Measurements from ENCODE around the gene ZNF594. TPM values are rescaled to one million over a fixed set of nuclear protein-coding genes. Genes with fewer than 3 reads are reported as not detected.
A peak's percentile ranks its signal among the peaks of the same experiment; 100 is the strongest.
"Not testable (repeated sequence)": the region's sequence is repeated elsewhere in the genome, so short reads cannot be mapped to it uniquely, and the experiment has no call there.

ZNF594 gene
- total RNA-seq, 2 donors from 2014 or later: 3.9 to 5.5 TPM

- no peak overlapping the region for H3K4me3 Mint-ChIP-seq
- no peaks in the 10 kb centered on the region for H3K27me3 Mint-ChIP-seq
- H3K36me3 Mint-ChIP-seq (ENCODE audit: low read depth): no peaks in the 10 kb centered on the region
- H3K27ac Mint-ChIP-seq: no peak overlapping the region
- peaks cover 38% of the 10 kb centered on the region for H3K9me3 ChIP-seq (ENCODE audit: control insufficient read depth, low read length, poor library complexity, severe bottlenecking)
- ATAC-seq (no peak), DNase-seq (no peak)
- no peaks in the 10 kb centered on the region for H3K4me1 Mint-ChIP-seq
These were observed 8.9 kb downstream of the ZNF594 start for GRCh38 chr17:5182597-5183409.

- Mint-ChIP-seq H3K36me3 (ENCODE audit: low read depth) (peaks cover under 1% of the 10 kb centered on the region), H3K4me3 (no peak overlapping the region), H3K4me1 (no peaks in the 10 kb centered on the region), H3K27ac (no peak overlapping the region), H3K27me3 (no peaks in the 10 kb centered on the region)
- DNase-seq: no peak
- peaks cover 38% of the 10 kb centered on the region for H3K9me3 ChIP-seq (ENCODE audit: control insufficient read depth, low read length, poor library complexity, severe bottlenecking)
- ATAC-seq: no peak
These were observed 10.0 kb downstream of the ZNF594 start for GRCh38 chr17:5181509-5182305.

DNA sequence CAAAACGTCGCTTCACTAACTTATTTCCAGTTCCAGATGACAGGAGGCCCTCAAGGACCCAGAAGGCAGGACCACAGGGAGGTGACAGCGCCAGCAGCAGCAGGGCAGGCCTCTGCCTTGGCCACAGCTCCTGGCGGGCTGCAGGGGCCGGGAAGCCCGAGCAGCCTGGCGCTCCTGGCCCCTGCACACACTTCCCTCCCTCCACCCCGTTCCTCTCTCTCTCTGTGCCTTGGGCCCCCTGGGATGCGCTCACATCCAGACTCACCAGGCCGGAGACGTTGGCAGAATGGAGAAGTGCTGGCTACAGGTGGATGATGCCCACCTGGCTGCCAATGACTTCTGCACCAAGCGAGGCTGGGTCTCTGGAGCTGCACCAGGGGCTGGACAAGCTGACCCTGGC is 12.7 kb downstream of the ZNF594 start:
- Mint-ChIP-seq H3K4me1 (no peaks in the 10 kb centered on the region), H3K27ac (no peak overlapping the region), H3K4me3 (no peak overlapping the region), H3K36me3 (ENCODE audit: low read depth) (peaks cover 3% of the 10 kb centered on the region), H3K27me3 (no peaks in the 10 kb centered on the region)
- ATAC-seq (no peak), DNase-seq (no peak)
- H3K9me3 ChIP-seq (ENCODE audit: control insufficient read depth, low read length, poor library complexity, severe bottlenecking): peaks cover 37% of the 10 kb centered on the region

DNA sequence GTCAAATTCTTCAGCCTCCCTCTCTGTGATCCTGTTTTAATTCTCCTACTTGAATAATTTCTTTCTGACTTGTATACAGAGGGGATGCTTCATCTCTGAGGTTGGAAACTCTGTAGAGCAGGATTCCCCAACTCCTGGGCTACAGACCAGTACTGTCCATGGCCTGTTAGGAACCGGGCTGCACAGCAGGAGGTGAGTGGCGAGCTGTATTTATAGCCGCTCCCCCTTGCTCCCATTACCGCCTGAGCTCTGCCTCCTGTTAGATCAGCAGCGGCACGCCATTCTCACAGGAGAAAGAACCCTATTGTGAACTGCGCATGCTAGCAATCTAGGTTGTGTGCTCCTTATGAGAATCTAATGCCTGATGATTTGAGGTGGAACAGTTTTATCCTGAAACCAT is 16.6 kb downstream of the ZNF594 start:
- not testable (repeated sequence) for ATAC-seq; H3K9me3 ChIP-seq (ENCODE audit: control insufficient read depth, low read length, poor library complexity, severe bottlenecking); H3K36me3 Mint-ChIP-seq (ENCODE audit: low read depth); H3K4me3 Mint-ChIP-seq; H3K27ac Mint-ChIP-seq; DNase-seq; H3K27me3 Mint-ChIP-seq; H3K4me1 Mint-ChIP-seq

GRCh38 chr17:5165791-5166564 is 25.7 kb downstream of the ZNF594 start:
- H3K4me3 Mint-ChIP-seq; H3K36me3 Mint-ChIP-seq (ENCODE audit: low read depth); H3K27ac Mint-ChIP-seq: not testable (repeated sequence)

DNA sequence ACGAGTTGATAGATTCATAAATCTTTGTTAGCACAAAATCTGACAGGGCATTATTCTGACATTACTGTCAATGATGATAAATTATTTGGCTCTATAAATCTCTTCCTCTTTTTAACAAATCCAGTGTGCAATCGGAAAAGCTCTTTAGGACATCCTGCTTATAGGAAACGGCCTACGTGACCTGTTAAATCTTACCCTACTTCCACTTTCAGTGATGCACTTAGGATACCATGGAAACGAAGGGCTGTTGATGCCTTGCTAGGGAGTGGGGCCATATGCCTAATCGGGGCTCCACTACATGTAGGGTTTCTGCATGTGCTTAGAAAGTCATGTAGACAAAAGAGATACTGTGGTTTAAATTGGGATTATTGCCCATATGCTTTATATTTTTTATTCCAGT is 27.2 kb downstream of the ZNF594 start:
- Mint-ChIP-seq H3K36me3 (ENCODE audit: low read depth) (no peaks in the 10 kb centered on the region), H3K27ac (no peak overlapping the region), H3K4me1 (no peaks in the 10 kb centered on the region), H3K4me3 (no peak overlapping the region), H3K27me3 (peaks cover 30% of the 10 kb centered on the region)
- no peaks in the 10 kb centered on the region for H3K9me3 ChIP-seq (ENCODE audit: control insufficient read depth, low read length, poor library complexity, severe bottlenecking)
- ATAC-seq (no peak), DNase-seq (no peak)

More at GRCh38 chr17:5165791-5166564, 25.7 kb downstream of the ZNF594 start:
- H3K9me3 ChIP-seq (ENCODE audit: control insufficient read depth, low read length, poor library complexity, severe bottlenecking); DNase-seq; ATAC-seq; H3K4me1 Mint-ChIP-seq: not testable (repeated sequence)
- H3K27me3 Mint-ChIP-seq: peaks cover 29% of the 10 kb centered on the region

DNA sequence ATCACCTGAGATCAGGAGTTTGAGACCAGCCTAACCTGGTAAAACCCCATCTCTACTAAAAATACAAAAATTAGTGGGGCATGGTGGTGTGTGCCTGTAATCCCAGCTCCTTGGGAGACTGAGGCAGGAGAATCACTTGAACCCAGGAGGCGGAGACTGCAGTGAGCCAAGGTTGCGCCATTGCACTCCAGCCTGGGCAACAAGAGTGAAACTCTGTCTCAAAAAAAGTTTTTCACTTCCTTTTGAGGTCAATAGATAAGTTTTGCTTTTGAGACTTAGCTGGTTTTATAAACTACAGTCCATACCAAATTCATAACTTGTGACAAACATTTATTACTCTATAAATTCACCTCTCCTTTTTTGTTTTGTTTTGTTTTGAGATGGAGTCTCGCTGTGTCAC is 29.9 kb downstream of the ZNF594 start:
- H3K4me3 Mint-ChIP-seq; H3K4me1 Mint-ChIP-seq; DNase-seq; H3K9me3 ChIP-seq (ENCODE audit: control insufficient read depth, low read length, poor library complexity, severe bottlenecking); H3K36me3 Mint-ChIP-seq (ENCODE audit: low read depth); ATAC-seq: not testable (repeated sequence)
- Mint-ChIP-seq H3K27ac (peak overlapping the region; percentile 51), H3K27me3 (peaks cover 45% of the 10 kb centered on the region)

DNA sequence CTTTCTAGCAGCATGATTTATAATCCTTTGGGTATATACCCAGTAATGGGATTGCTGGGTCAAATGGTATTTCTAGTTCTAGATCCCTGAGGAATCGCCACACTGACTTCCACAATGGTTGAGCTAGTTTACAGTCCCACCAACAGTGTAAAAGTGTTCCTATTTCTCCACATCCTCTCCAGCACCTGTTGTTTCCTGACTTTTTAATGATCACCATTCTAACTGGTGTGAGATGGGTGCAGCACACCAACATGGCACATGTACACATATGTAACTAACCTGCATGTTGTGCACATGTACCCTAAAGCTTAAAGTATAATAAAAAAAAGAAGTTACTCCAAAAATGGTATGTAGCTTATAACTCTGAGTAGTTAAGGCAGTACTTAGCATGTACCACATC is 31.0 kb downstream of the ZNF594 start:
- H3K27me3 Mint-ChIP-seq: peaks cover 35% of the 10 kb centered on the region

GRCh38 chr17:5146122-5146521 is 45.5 kb downstream of the ZNF594 start:
- not testable (repeated sequence) for H3K36me3 Mint-ChIP-seq (ENCODE audit: low read depth); ATAC-seq; DNase-seq; H3K27ac Mint-ChIP-seq; H3K4me3 Mint-ChIP-seq; H3K4me1 Mint-ChIP-seq; H3K9me3 ChIP-seq (ENCODE audit: control insufficient read depth, low read length, poor library complexity, severe bottlenecking)
- H3K27me3 Mint-ChIP-seq: peaks cover 27% of the 10 kb centered on the region

More for the DNA sequence above, 31.0 kb downstream of the ZNF594 start:
- H3K4me3 Mint-ChIP-seq; ATAC-seq; H3K36me3 Mint-ChIP-seq (ENCODE audit: low read depth); H3K4me1 Mint-ChIP-seq; DNase-seq; H3K9me3 ChIP-seq (ENCODE audit: control insufficient read depth, low read length, poor library complexity, severe bottlenecking); H3K27ac Mint-ChIP-seq: not testable (repeated sequence)

- DNase-seq, H3K4me3 Mint-ChIP-seq: not testable (repeated sequence)
These were observed 48.8 kb downstream of the ZNF594 start for GRCh38 chr17:5142877-5143276.

GRCh38 chr17:5139458-5139732 is 52.3 kb downstream of the ZNF594 start:
- Mint-ChIP-seq H3K27me3 (peaks cover 3% of the 10 kb centered on the region), H3K27ac (no peak overlapping the region)

More at GRCh38 chr17:5142877-5143276, 48.8 kb downstream of the ZNF594 start:
- not testable (repeated sequence) for ATAC-seq; H3K27ac Mint-ChIP-seq; H3K4me1 Mint-ChIP-seq; H3K9me3 ChIP-seq (ENCODE audit: control insufficient read depth, low read length, poor library complexity, severe bottlenecking); H3K36me3 Mint-ChIP-seq (ENCODE audit: low read depth)
- peaks cover 14% of the 10 kb centered on the region for H3K27me3 Mint-ChIP-seq

DNA sequence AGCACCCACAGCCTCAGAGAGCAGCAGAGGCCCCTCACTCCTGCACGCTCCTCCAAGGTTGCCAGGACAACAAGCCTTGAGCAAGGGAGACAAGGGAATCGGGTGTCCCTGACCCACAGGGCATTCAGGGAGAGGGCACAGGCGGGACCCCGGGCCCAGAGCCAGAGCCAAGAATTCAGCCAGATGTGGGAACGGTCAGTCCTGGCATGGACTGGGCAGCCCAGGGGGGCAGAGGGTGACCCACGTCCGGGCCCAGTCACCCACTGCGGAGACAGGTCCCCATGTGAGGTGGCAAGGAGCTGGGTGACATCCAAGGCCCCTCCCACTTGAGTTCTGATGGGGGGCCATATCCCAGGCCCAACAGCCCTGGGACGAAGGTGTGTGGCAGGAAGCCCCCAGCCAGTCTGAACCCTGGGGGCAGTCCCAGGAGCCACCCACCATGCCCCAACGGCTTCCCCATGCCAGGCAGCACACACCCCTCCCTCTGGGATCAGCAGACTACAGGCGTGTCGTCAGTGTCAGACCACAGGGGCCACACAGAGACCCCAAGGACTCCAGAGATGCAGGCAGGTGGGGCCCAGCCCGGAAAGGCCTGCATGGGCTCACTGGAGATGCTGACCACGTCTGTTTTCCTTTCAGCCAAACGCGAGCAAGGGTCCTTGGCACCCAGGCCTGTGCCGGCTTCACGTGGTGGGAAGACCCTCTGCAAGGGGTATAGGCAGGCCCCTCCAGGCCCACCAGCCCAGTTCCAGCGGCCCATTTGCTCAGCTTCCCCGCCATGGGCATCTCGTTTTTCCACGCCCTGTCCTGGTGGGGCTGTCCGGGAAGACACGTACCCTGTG is 52.8 kb downstream of the ZNF594 start:
- H3K9me3 ChIP-seq (ENCODE audit: control insufficient read depth, low read length, poor library complexity, severe bottlenecking): no peaks in the 10 kb centered on the region
- DNase-seq (no peak), ATAC-seq (no peak)
- Mint-ChIP-seq H3K4me1 (peaks cover 2% of the 10 kb centered on the region), H3K4me3 (no peak overlapping the region), H3K36me3 (ENCODE audit: low read depth) (no peaks in the 10 kb centered on the region), H3K27ac (no peak overlapping the region), H3K27me3 (peaks cover 8% of the 10 kb centered on the region)

More at GRCh38 chr17:5139458-5139732, 52.3 kb downstream of the ZNF594 start:
- ATAC-seq (no peak), DNase-seq (no peak)
- Mint-ChIP-seq H3K36me3 (ENCODE audit: low read depth) (no peaks in the 10 kb centered on the region), H3K4me3 (no peak overlapping the region), H3K4me1 (peaks cover 2% of the 10 kb centered on the region)
- no peaks in the 10 kb centered on the region for H3K9me3 ChIP-seq (ENCODE audit: control insufficient read depth, low read length, poor library complexity, severe bottlenecking)
